ENCODE data around the gene CCDC93.
"Not testable (repeated sequence)": the region's sequence is repeated elsewhere in the genome, so short reads cannot be mapped to it uniquely, and the experiment has no call there.

The CCDC93 gene

GRCh38 chr2:117952228-117952627 is 61.6 kb downstream of the CCDC93 start:
- no peak for DNase-seq

- no peak for DNase-seq
Observed at GRCh38 chr2:117949806-117950205, 64.1 kb downstream of the CCDC93 start.

- DNase-seq = no peak
Observed at GRCh38 chr2:117948615-117949014, 65.3 kb downstream of the CCDC93 start.

- DNase-seq = no peak
Observed at GRCh38 chr2:117945296-117945695, 68.6 kb downstream of the CCDC93 start.

GRCh38 chr2:117944816-117945215 is 69.1 kb downstream of the CCDC93 start:
- DNase-seq = no peak

- DNase-seq = no peak
Observed at GRCh38 chr2:117943013-117943672, 70.7 kb downstream of the CCDC93 start.

GRCh38 chr2:117942551-117942950 is 71.3 kb downstream of the CCDC93 start:
- DNase-seq = no peak

GRCh38 chr2:117941693-117942092 is 72.2 kb downstream of the CCDC93 start:
- DNase-seq = no peak

- no peak for DNase-seq
Observed at GRCh38 chr2:117940436-117940835, 73.4 kb downstream of the CCDC93 start.

GRCh38 chr2:117938611-117939010 is 75.3 kb downstream of the CCDC93 start:
- no peak for DNase-seq

GRCh38 chr2:117936871-117937428 is 76.9 kb downstream of the CCDC93 start:
- DNase-seq = no peak

GRCh38 chr2:117935954-117936353 is 77.9 kb downstream of the CCDC93 start:
- DNase-seq = no peak

- no peak for DNase-seq
Observed at GRCh38 chr2:117935456-117935855, 78.4 kb downstream of the CCDC93 start.

GRCh38 chr2:117933884-117934354 is 80.0 kb downstream of the CCDC93 start:
- no peak for DNase-seq

GRCh38 chr2:117931978-117932377 is 81.9 kb downstream of the CCDC93 start:
- no peak for DNase-seq

GRCh38 chr2:117931266-117931665 is 82.6 kb downstream of the CCDC93 start:
- DNase-seq = no peak

GRCh38 chr2:117930775-117931174 is 83.1 kb downstream of the CCDC93 start:
- DNase-seq = no peak

- not testable (repeated sequence) for DNase-seq
Observed at GRCh38 chr2:117923471-117923870, 90.4 kb downstream of the CCDC93 start.

- no peak for DNase-seq
Observed at GRCh38 chr2:117921520-117921919, 92.3 kb downstream of the CCDC93 start.

- DNase-seq = no peak
Observed at GRCh38 chr2:117918608-117919007, 95.3 kb downstream of the CCDC93 start.

GRCh38 chr2:117917223-117917917 is 96.5 kb downstream of the CCDC93 start:
- no peak for DNase-seq

GRCh38 chr2:117902933-117903332 is 110.9 kb downstream of the CCDC93 start:
- DNase-seq = no peak

- DNase-seq = no peak
Observed at GRCh38 chr2:117888897-117889296, 125.0 kb downstream of the CCDC93 start.

GRCh38 chr2:117885308-117885707 is 128.6 kb downstream of the CCDC93 start:
- DNase-seq = no peak
